Peyer's patch (tissue), 4 donors: ENCODE data around the gene PHF5A.
A peak's percentile ranks its signal among the peaks of the same experiment; 100 is the strongest.

Source experiments
- CTCF ChIP-seq, 6 experiments: fragments of 450-650 bp in 4 of 6; fragments of 200-600 bp in 2 of 6; sonication (generic) in 1 of 6; IDR thresholded peaks; one replicate each; pipeline ENCODE4 v1.5.1; 2017 to 2019; ENCODE audit warnings: antibody characterized with exemption in 6 of 6, mild to moderate bottlenecking in 3 of 6, moderate library complexity in 1 of 6
- POLR2A ChIP-seq, 2 donors: fragments of 450-650 bp; IDR thresholded peaks; one replicate each; pipeline ENCODE4 v1.5.1; 2017; ENCODE audit warnings: antibody characterized with exemption in 2 of 2, mild to moderate bottlenecking in 2 of 2, moderate library complexity in 2 of 2

- TF ChIP-seq CTCF (IDR thresholded peaks at IDR 0.05) (peak in 3 of 6 experiments; percentile 17 to 45 (median 20)), POLR2A (IDR thresholded peaks at IDR 0.05) (peak; percentile 6 to 60)
Observed at GRCh38 chr22:41471568-41471967, 3.1 kb upstream of the PHF5A start.
